WTC11 (cell line): ENCODE measurements around the gene RAB40B. TPM values are rescaled to one million over a fixed set of nuclear protein-coding genes. Genes with fewer than 3 reads are reported as not detected.

Experiments used
- ATAC-seq: fragments of 200-7000 bp; cut with Tn5 transposase; 2 replicates; pipeline ENCODE4 v1.10.0; 2021; ENCODE audit warnings: mild to moderate bottlenecking, moderate library complexity
- CTCF ChIA-PET: fragments of 300-600 bp; sonication (Branson Sonifier 250); formaldehyde crosslinking; loops from one replicate; lab custom pipeline; 2021; ENCODE audit warnings: antibody characterized with exemption; lab: Charles Lee
- POLR2A ChIA-PET: fragments of 350-600 bp; sonication (Branson Sonifier 250); formaldehyde crosslinking; loops from one replicate; lab custom pipeline; 2021; ENCODE audit warnings: antibody characterized with exemption; lab: Charles Lee
- DNase-seq: peaks from one replicate; pipeline ENCODE4 v3.0.0; 2021; ENCODE audit warnings: low spot score
- H3K27ac Mint-ChIP-seq: 2 replicates; pipeline ENCODE4 v1.8.0; 2021; ENCODE audit warnings: mixed read lengths
- H3K27me3 Mint-ChIP-seq: 2 replicates; pipeline ENCODE4 v1.8.0; 2021; ENCODE audit warnings: low read depth, mild to moderate bottlenecking, moderate library complexity, mixed read lengths
- H3K36me3 Mint-ChIP-seq: 2 replicates; pipeline ENCODE4 v1.8.0; 2021; ENCODE audit warnings: mixed read lengths
- H3K4me1 Mint-ChIP-seq: 2 replicates; pipeline ENCODE4 v1.8.0; 2022; ENCODE audit warnings: mixed read lengths
- H3K4me3 Mint-ChIP-seq: 2 replicates; pipeline ENCODE4 v1.8.0; 2021; ENCODE audit warnings: mild to moderate bottlenecking, moderate library complexity, mixed read lengths
- H3K9me3 Mint-ChIP-seq: 2 replicates; pipeline ENCODE4 v1.8.0; 2021; ENCODE audit warnings: mixed read lengths
- CREM ChIP-seq: sonication (generic); formaldehyde crosslinking; IDR thresholded peaks from 2 replicates; pipeline ENCODE4 v1.8.1; 2022; ENCODE audit warnings: mild to moderate bottlenecking, missing genetic modification reagents, moderate library complexity
- FOXP1 ChIP-seq: sonication (generic); formaldehyde crosslinking; IDR thresholded peaks from 2 replicates; pipeline ENCODE4 v1.8.0; 2022; ENCODE audit warnings: missing genetic modification reagents, mild to moderate bottlenecking, moderate library complexity, borderline replicate concordance
- GABPB1 ChIP-seq: sonication (generic); formaldehyde crosslinking; IDR thresholded peaks from 2 replicates; pipeline ENCODE4 v1.8.1; 2023; ENCODE audit warnings: mild to moderate bottlenecking, missing genetic modification reagents
- IRF2 ChIP-seq: sonication (generic); formaldehyde crosslinking; IDR thresholded peaks from 2 replicates; pipeline ENCODE4 v1.8.0; 2022; ENCODE audit warnings: low read depth, missing genetic modification reagents, borderline replicate concordance
- JUN ChIP-seq: sonication (generic); formaldehyde crosslinking; IDR thresholded peaks from 2 replicates; pipeline ENCODE4 v1.8.0; 2023; ENCODE audit warnings: mild to moderate bottlenecking, missing genetic modification reagents
- MXD4 ChIP-seq: fragments of 250-450 bp; sonication (Bioruptor Pico); IDR thresholded peaks from 2 replicates; pipeline ENCODE4 v1.8.0; 2021; ENCODE audit warnings: mild to moderate bottlenecking, moderate library complexity, borderline replicate concordance
- MYBL2 ChIP-seq: sonication (generic); formaldehyde crosslinking; IDR thresholded peaks from 2 replicates; pipeline ENCODE4 v1.8.1; 2023; ENCODE audit warnings: mild to moderate bottlenecking, moderate library complexity, missing genetic modification reagents
- NR2C2 ChIP-seq: sonication (generic); formaldehyde crosslinking; IDR thresholded peaks from 2 replicates; pipeline ENCODE4 v1.8.0; 2022; ENCODE audit warnings: mild to moderate bottlenecking, missing genetic modification reagents
- SMAD3 ChIP-seq: sonication (generic); formaldehyde crosslinking; IDR thresholded peaks from 2 replicates; pipeline ENCODE4 v1.8.0; 2022; ENCODE audit warnings: missing genetic modification reagents, mild to moderate bottlenecking, borderline replicate concordance
- SMAD4 ChIP-seq: sonication (generic); formaldehyde crosslinking; IDR thresholded peaks from 2 replicates; pipeline ENCODE4 v1.8.0; 2022; ENCODE audit warnings: mild to moderate bottlenecking, missing genetic modification reagents
- SOX15 ChIP-seq: fragments of 250-450 bp; sonication (Bioruptor Pico); IDR thresholded peaks from 2 replicates; pipeline ENCODE4 v1.9.0; 2021; ENCODE audit warnings: mild to moderate bottlenecking
- TEAD1 ChIP-seq: sonication (generic); formaldehyde crosslinking; IDR thresholded peaks from 2 replicates; pipeline ENCODE4 v1.8.0; 2022; ENCODE audit warnings: mild to moderate bottlenecking, missing genetic modification reagents
- TEAD4 ChIP-seq: sonication (generic); formaldehyde crosslinking; IDR thresholded peaks from 2 replicates; pipeline ENCODE4 v1.8.0; 2022; ENCODE audit warnings: mild to moderate bottlenecking, missing genetic modification reagents
- ZNF138 ChIP-seq: sonication (generic); formaldehyde crosslinking; conservative IDR thresholded peaks from 2 replicates; pipeline ENCODE4 v1.8.1; 2022; ENCODE audit warnings: mild to moderate bottlenecking, moderate library complexity, missing genetic modification reagents
- ZNF232 ChIP-seq: sonication (generic); formaldehyde crosslinking; IDR thresholded peaks from 2 replicates; pipeline ENCODE4 v1.8.0; 2022; ENCODE audit warnings: mild to moderate bottlenecking, missing genetic modification reagents
- ZNF317 ChIP-seq: sonication (generic); formaldehyde crosslinking; IDR thresholded peaks from 2 replicates; pipeline ENCODE4 v1.8.1; 2023; ENCODE audit warnings: low read depth, mild to moderate bottlenecking, moderate library complexity, missing genetic modification reagents, borderline replicate concordance
- ZNF396 ChIP-seq: fragments of 250-450 bp; sonication (Bioruptor Pico); IDR thresholded peaks from 2 replicates; pipeline ENCODE4 v1.8.0; 2021; ENCODE audit warnings: mild to moderate bottlenecking, moderate library complexity, borderline replicate concordance
- total RNA-seq: library from RNA; stranded (reverse); gene quantifications from 3 replicates; pipeline ENCODE4 v1.2.3, GENCODE V29; 2021
- TF ChIP-seq, protein P1 (sequence below): sonication (generic); formaldehyde crosslinking; IDR thresholded peaks from 2 replicates; pipeline ENCODE4 v1.8.1; 2022; ENCODE audit warnings: mild to moderate bottlenecking, moderate library complexity, missing genetic modification reagents
- TF ChIP-seq, protein P2 (sequence below): fragments of 250-450 bp; sonication (Bioruptor Pico); IDR thresholded peaks from 2 replicates; pipeline ENCODE4 v1.9.0; 2021; ENCODE audit warnings: moderate library complexity, mild to moderate bottlenecking, inconsistent platforms, borderline replicate concordance
- TF ChIP-seq, protein P3 (sequence below): sonication (generic); formaldehyde crosslinking; IDR thresholded peaks from 2 replicates; pipeline ENCODE4 v1.8.1; 2022; ENCODE audit warnings: low read depth, missing genetic modification reagents, borderline replicate concordance
- TF ChIP-seq, protein P4 (sequence below): fragments of 250-450 bp; sonication (Bioruptor Pico); IDR thresholded peaks from 2 replicates; pipeline ENCODE4 v1.9.0; 2021; ENCODE audit warnings: mild to moderate bottlenecking
- TF ChIP-seq, protein P5 (sequence below): sonication (generic); formaldehyde crosslinking; IDR thresholded peaks from 2 replicates; pipeline ENCODE4 v1.8.0; 2022; ENCODE audit warnings: mild to moderate bottlenecking, missing genetic modification reagents
- TF ChIP-seq, protein P6 (sequence below): sonication (generic); formaldehyde crosslinking; IDR thresholded peaks from 2 replicates; pipeline ENCODE4 v1.8.0; 2022; ENCODE audit warnings: mild to moderate bottlenecking, missing genetic modification reagents
- TF ChIP-seq, protein P7 (sequence below): fragments of 250-450 bp; sonication (Bioruptor Pico); IDR thresholded peaks from 2 replicates; pipeline ENCODE4 v1.8.0; 2021; ENCODE audit warnings: mild to moderate bottlenecking
- TF ChIP-seq, protein P8 (sequence below): sonication (generic); formaldehyde crosslinking; IDR thresholded peaks from 2 replicates; pipeline ENCODE4 v1.8.0; 2022; ENCODE audit warnings: mild to moderate bottlenecking, missing genetic modification reagents

RAB40B gene
- total RNA-seq, 1 experiment from 2014 or later = 3.1 TPM

DNA sequence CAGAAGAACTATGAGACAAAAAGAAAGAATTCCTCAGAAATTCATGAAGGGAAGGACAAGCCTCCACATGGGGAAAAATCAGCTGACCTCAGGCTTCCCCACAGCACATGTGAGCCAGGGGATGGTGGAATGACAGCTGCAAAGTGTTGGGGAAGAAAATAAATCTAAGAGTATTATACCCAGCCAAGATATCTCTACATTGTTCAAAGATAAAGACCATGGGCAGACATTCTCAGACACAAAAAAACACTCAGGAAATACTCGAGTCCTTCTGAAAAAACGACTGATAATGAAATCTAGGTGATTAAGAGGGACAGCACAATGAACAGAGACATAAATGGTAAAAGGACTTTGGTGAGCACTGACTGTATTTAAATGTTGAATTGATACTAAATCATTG is 3.9 kb downstream of the RAB40B start:
- TF ChIP-seq SMAD3 (CRISPR knock-in tag) (no peak), ZNF317 (no peak), FOXP1 (CRISPR knock-in tag) (no peak), JUN (no peak), MYBL2 (CRISPR knock-in tag) (no peak), ZNF396 (CRISPR knock-in tag) (no peak), TEAD1 (no peak), IRF2 (no peak), SMAD4 (CRISPR knock-in tag) (no peak)
- TF ChIP-seq, protein P1, sequence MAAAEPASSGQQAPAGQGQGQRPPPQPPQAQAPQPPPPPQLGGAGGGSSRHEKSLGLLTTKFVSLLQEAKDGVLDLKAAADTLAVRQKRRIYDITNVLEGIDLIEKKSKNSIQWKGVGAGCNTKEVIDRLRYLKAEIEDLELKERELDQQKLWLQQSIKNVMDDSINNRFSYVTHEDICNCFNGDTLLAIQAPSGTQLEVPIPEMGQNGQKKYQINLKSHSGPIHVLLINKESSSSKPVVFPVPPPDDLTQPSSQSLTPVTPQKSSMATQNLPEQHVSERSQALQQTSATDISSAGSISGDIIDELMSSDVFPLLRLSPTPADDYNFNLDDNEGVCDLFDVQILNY = no peak
- TF ChIP-seq, protein P2, sequence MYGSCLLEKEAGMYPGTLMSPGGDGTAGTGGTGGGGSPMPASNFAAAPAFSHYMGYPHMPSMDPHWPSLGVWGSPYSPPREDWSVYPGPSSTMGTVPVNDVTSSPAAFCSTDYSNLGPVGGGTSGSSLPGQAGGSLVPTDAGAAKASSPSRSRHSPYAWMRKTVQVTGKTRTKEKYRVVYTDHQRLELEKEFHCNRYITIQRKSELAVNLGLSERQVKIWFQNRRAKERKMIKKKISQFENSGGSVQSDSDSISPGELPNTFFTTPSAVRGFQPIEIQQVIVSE (CRISPR knock-in tag) = no peak
- TF ChIP-seq, protein P3, sequence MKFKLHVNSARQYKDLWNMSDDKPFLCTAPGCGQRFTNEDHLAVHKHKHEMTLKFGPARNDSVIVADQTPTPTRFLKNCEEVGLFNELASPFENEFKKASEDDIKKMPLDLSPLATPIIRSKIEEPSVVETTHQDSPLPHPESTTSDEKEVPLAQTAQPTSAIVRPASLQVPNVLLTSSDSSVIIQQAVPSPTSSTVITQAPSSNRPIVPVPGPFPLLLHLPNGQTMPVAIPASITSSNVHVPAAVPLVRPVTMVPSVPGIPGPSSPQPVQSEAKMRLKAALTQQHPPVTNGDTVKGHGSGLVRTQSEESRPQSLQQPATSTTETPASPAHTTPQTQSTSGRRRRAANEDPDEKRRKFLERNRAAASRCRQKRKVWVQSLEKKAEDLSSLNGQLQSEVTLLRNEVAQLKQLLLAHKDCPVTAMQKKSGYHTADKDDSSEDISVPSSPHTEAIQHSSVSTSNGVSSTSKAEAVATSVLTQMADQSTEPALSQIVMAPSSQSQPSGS (CRISPR knock-in tag) = no peak
- TF ChIP-seq, all 79 proteins: peak for 0
- Mint-ChIP-seq H3K4me3 (no peak overlapping the region), H3K9me3 (peaks cover 8% of the 10 kb centered on the region), H3K4me1 (no peaks in the 10 kb centered on the region), H3K27me3 (peaks cover 43% of the 10 kb centered on the region), H3K36me3 (peaks cover 4% of the 10 kb centered on the region), H3K27ac (no peak overlapping the region)
- no peak for DNase-seq
- ChIA-PET POLR2A (no interaction called here), CTCF (interaction anchor here (1.2 kb wide), 1 partner anchor 26 kb away, joined by 3 read pairs; no protein-coding TSS in a partner anchor)
- ATAC-seq = no peak

DNA sequence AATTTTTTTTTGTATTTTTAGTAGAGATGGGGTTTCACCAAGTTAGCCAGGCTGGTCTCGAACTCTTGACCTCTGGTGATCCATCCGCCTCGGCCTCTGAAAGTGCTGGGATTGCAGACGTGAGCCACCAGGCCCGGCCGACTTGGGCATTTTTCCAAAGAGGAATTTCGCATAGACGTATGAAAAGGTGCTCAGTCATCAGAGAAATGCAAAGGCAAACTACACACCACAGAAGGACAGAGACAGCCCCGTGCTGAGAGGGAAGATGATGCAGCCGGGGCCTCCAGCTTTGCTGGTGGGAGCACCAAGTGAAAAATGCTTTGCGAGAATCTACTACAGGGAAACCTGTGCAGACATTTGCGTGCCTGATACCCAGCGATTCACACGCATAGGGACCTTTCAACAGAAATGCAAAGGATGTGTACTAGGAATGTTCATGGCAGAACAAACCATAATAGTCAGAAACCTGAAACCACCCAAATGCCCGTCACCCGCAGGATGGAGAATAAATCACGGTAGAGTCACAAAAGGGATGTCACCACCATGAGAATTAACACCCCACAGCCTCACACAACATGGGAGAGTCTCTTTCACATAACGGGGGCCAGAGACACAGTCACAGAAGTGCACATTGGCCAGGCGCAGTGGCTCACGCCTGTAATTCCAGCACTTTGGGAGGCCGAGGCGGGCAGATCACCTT is 5.2 kb downstream of the RAB40B start:
- ChIA-PET POLR2A (no interaction called here), CTCF (no interaction called here)
- ATAC-seq = no peak
- H3K4me1 Mint-ChIP-seq = no peaks in the 10 kb centered on the region
- no peak overlapping the region for H3K4me3 Mint-ChIP-seq
- H3K27me3 Mint-ChIP-seq = peaks cover 38% of the 10 kb centered on the region
- no peak for DNase-seq
- H3K9me3 Mint-ChIP-seq = peaks cover 8% of the 10 kb centered on the region
- H3K36me3 Mint-ChIP-seq = peaks cover 4% of the 10 kb centered on the region
- H3K27ac Mint-ChIP-seq = no peak overlapping the region
- TF ChIP-seq, protein P4, sequence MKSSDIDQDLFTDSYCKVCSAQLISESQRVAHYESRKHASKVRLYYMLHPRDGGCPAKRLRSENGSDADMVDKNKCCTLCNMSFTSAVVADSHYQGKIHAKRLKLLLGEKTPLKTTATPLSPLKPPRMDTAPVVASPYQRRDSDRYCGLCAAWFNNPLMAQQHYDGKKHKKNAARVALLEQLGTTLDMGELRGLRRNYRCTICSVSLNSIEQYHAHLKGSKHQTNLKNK (CRISPR knock-in tag) = no peak
- TF ChIP-seq JUN (no peak), ZNF138 (CRISPR knock-in tag) (no peak), GABPB1 (CRISPR knock-in tag) (no peak), TEAD4 (CRISPR knock-in tag) (no peak), MXD4 (no peak), NR2C2 (CRISPR knock-in tag) (no peak), CREM (CRISPR knock-in tag) (no peak), SOX15 (CRISPR knock-in tag) (no peak), ZNF232 (no peak), ZNF396 (CRISPR knock-in tag) (no peak)
- TF ChIP-seq, protein P5, sequence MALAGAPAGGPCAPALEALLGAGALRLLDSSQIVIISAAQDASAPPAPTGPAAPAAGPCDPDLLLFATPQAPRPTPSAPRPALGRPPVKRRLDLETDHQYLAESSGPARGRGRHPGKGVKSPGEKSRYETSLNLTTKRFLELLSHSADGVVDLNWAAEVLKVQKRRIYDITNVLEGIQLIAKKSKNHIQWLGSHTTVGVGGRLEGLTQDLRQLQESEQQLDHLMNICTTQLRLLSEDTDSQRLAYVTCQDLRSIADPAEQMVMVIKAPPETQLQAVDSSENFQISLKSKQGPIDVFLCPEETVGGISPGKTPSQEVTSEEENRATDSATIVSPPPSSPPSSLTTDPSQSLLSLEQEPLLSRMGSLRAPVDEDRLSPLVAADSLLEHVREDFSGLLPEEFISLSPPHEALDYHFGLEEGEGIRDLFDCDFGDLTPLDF (CRISPR knock-in tag) = no peak
- TF ChIP-seq, protein P6, sequence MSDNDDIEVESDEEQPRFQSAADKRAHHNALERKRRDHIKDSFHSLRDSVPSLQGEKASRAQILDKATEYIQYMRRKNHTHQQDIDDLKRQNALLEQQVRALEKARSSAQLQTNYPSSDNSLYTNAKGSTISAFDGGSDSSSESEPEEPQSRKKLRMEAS = no peak
- TF ChIP-seq, protein P7, sequence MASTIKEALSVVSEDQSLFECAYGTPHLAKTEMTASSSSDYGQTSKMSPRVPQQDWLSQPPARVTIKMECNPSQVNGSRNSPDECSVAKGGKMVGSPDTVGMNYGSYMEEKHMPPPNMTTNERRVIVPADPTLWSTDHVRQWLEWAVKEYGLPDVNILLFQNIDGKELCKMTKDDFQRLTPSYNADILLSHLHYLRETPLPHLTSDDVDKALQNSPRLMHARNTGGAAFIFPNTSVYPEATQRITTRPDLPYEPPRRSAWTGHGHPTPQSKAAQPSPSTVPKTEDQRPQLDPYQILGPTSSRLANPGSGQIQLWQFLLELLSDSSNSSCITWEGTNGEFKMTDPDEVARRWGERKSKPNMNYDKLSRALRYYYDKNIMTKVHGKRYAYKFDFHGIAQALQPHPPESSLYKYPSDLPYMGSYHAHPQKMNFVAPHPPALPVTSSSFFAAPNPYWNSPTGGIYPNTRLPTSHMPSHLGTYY (CRISPR knock-in tag) = no peak
- TF ChIP-seq, protein P2 (CRISPR knock-in tag) = no peak
- TF ChIP-seq, protein P8, sequence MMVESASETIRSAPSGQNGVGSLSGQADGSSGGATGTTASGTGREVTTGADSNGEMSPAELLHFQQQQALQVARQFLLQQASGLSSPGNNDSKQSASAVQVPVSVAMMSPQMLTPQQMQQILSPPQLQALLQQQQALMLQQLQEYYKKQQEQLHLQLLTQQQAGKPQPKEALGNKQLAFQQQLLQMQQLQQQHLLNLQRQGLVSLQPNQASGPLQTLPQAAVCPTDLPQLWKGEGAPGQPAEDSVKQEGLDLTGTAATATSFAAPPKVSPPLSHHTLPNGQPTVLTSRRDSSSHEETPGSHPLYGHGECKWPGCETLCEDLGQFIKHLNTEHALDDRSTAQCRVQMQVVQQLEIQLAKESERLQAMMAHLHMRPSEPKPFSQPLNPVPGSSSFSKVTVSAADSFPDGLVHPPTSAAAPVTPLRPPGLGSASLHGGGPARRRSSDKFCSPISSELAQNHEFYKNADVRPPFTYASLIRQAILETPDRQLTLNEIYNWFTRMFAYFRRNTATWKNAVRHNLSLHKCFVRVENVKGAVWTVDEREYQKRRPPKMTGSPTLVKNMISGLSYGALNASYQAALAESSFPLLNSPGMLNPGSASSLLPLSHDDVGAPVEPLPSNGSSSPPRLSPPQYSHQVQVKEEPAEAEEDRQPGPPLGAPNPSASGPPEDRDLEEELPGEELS (CRISPR knock-in tag) = no peak
